Astrocyte of the cerebellum (primary cell): Measurements from ENCODE around the gene DCST1.

Source experiments
- DNase-seq: peaks from one replicate; pipeline ENCODE4 v3.0.0-alpha.2; 2011; ENCODE audit warnings: low read depth
- H3K4me3 ChIP-seq: 2 replicates; pipeline ENCODE4 v1.5.1; 2011; ENCODE audit warnings: mild to moderate bottlenecking, low read depth, low read length, moderate library complexity
- in situ Hi-C: cut with HindIII; loops from 2 replicates; pipeline ENCODE4 v1.10.0; 2017; ENCODE audit warnings: low sequenced_read_pairs
- TF ChIP-seq, protein P1 (sequence below): IDR thresholded peaks from 2 replicates; pipeline ENCODE4 v1.5.1; 2012; ENCODE audit warnings: low read length, low read depth, moderate library complexity, mild to moderate bottlenecking; ENCODE audit errors: missing control alignments

Gene DCST1

DNA sequence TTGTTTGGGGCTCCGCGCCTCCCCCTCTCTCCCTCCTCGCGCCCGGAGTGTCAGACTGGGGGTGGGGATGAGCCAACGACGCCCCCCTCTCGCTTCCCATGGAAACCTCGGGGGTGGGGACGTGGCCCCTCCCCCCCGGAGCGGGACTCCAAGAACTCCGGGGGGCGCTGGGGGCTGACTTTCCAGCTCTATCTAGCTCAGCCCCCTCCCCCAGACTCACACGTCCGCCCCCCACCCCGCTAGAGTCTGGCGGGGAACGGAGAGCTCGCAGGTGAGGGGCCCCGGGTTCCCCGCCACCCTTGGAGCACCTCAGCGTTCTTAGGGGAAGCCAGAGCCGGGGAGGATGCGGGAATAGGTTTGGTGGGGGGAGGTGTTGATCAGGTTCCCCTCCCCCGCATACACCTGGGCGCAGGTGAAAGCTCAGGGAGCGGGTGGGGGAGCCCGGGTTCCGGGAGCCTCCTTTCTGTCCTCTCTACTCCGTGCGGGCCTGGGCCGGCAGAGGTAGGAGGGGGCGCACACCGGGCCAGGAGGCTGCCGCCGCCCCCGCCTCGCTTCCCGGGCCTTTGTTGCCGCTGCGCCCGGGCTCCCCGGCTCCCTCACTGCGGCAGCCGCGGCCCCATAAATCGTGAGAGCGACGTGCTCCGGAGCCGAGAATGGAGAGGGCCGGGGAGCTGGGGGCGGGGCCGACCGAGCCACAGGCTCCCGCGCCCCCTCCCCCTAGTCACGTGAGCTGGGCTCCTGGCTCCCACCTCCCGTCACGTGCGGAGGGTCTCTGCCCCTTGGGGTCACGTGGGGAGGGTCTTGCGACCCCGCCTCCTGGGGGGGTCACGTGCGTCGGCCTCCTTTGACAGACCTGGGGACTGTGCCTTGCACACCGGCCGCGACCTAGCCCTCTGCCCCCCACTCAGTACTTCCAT is 46.9 kb downstream of the DCST1 start:
- in situ Hi-C loops: no loop called here
- DNase-seq: no peak
- H3K4me3 ChIP-seq: no peak overlapping the region
- TF ChIP-seq, protein P1, sequence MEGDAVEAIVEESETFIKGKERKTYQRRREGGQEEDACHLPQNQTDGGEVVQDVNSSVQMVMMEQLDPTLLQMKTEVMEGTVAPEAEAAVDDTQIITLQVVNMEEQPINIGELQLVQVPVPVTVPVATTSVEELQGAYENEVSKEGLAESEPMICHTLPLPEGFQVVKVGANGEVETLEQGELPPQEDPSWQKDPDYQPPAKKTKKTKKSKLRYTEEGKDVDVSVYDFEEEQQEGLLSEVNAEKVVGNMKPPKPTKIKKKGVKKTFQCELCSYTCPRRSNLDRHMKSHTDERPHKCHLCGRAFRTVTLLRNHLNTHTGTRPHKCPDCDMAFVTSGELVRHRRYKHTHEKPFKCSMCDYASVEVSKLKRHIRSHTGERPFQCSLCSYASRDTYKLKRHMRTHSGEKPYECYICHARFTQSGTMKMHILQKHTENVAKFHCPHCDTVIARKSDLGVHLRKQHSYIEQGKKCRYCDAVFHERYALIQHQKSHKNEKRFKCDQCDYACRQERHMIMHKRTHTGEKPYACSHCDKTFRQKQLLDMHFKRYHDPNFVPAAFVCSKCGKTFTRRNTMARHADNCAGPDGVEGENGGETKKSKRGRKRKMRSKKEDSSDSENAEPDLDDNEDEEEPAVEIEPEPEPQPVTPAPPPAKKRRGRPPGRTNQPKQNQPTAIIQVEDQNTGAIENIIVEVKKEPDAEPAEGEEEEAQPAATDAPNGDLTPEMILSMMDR: no peak

DNA sequence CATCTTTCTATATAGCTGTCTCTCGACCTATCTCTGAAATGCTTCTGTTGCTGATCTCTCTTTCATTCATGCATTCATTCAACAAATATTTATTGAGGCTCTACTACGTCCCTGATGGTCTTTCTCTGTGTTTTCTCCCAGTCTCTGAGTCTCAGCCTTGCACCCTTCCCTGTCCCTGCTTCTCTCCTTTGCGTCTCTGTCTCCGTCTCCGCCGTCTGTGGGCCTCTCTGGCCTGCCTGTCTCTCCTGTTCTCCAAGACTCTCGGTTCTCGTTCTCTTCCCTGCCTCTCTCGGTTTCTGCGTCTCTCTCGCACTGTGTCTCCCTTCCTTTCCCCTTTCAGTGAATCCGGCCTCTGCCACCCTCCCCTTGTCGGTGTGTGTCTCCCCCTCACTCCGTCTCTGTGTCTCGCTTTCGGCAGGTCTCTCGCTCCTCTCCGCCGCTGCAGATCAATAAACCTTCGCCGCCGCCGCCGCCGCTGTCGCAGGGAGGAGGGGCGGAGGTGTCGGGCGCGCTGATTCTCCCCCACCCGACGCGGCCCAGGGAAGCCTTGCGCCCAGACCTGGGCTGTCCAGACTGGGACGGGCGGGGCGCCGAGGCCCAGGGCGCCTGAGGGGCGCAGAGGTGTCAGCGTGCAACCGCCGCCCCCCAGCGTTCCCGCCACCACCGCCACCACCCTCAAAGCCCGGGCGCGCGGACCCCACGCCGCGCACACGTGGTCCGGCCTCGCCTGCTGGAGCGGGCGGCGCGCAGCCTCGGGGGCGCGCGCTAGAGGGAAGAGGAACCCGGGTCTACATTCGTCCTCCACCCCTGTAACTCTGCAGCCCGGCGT is 48.1 kb downstream of the DCST1 start:
- in situ Hi-C loops: no loop called here
- TF ChIP-seq, protein P1: no peak
- DNase-seq: no peak
- H3K4me3 ChIP-seq: no peak overlapping the region

DNA sequence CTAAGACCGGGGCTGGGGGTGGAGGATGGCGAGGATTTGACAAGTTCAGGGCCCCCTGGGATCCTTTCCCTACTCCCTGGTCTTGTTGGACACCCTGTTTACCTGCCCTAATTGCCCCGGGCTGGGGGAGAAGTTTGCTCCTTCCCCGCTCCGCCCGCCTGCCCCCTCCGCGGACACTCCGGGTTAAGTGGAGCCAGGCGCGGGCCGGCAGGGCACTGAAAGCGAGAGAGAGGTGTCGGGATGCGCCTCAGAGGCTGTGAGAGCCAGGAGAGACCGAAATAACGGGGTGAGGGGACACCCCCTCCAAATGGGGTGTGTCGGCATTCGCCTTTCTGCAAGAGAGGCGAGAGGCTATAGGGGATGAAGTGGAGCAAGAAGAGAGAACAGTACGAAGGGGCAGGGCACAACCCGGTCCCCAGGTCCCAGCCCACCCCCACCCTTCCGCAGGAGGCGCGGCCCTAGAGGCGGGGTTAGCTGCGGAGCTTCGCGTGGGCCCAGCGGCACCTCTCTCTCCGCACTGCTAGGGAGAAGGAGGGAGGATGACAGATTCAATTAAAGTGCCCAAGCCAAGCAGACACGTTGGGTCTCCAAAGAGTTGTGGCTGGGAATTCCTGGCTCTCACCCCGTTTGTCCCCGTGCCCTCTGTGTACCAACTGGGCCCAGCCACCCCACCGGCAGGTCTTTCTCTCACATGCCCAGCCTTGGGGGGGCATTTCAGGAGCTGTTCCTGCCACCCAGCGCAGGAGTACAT is 48.9 kb downstream of the DCST1 start:
- no peak overlapping the region for H3K4me3 ChIP-seq
- TF ChIP-seq, protein P1: no peak
- in situ Hi-C loops: no loop called here
- no peak for DNase-seq

DNA sequence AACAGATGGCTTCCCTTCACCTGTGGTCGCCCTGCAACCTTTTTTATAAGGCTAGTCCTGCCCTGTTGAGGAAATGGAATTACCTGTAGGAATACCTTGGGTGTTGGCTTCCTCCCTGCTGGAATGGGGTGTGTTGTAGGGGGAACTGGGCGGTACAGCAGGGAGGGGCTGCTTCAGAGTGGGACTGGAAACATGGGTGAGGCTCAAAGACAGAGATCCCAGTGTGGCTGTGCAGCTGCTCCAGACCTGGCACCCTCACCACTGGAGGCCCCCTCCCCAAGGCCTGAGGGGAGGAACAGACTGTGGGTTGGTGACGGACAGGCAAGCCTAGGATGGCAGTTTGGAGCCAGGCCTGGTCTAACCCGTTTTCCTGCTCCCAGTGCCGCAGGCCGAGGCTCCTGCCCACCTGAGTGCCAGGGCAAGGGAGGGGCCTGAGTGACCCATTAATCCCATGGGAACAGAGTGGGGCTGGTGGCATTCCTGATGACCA is 49.5 kb downstream of the DCST1 start:
- in situ Hi-C loops: no loop called here
- no peak overlapping the region for H3K4me3 ChIP-seq
- TF ChIP-seq, protein P1: no peak
- DNase-seq: no peak

DNA sequence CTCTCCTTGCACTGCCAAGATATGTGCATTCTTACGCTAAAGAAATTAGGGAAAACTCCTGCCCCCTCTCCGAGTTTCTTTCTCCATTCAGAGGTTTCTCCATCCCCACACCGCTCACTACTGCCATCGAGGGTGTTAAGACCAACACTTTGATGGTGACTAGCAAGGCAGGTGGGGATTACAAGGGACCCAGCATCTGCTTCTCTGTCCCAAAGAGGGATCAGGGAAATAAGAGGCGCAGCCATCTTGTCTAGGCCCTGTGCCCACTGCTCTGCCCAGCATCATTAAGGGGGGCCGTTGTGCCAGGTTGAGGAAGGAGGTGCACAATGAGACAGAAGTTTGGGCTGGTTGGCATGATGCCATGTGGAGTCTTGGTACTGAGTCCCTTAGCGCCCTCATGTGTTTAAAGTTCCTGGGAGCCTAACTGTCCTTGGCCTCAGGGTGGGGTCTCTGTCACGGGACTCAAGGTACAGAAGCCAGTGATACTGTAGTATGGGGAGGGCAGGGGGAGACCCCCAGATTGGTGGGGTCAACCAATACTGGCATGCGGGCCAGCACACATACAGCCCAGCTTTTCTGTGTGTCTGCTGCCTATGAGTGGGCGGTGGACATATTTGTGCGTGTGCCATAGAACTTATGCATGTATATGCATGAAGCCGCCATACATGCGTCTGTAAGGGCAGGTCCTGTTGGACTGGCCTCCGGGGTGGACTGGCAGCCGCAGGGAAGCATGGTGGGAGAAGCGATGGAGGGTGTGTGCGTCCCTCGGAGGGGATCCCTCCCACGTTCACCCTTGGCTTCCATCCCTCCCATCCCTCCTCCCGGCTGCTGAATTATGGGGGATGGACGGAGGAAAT is 50.5 kb downstream of the DCST1 start:
- TF ChIP-seq, protein P1: peak; percentile 32
- H3K4me3 ChIP-seq: peak overlapping the region; percentile 53
- DNase-seq: no peak
- in situ Hi-C loops: no loop called here
